Keratinocyte (primary cell): ENCODE measurements around the gene CPNE7. TPM values are rescaled to one million over a fixed set of nuclear protein-coding genes. Genes with fewer than 3 reads are reported as not detected.

Experiments
- DNase-seq: peaks from one replicate; pipeline ENCODE4 v3.0.0-alpha.2; 2011; ENCODE audit warnings: low read depth, missing footprints, low spot score
- FAIRE-seq: peaks from 2 replicates; lab custom pipeline; 2011; peaks lifted over from hg19 to GRCh38; lab: Jason Lieb, UNC
- H2AFZ ChIP-seq: 2 replicates; pipeline ENCODE4 v1.6.0; 2012; ENCODE audit warnings: low read length, control low read depth, inconsistent platforms; ENCODE audit not compliant: control insufficient read depth
- H3K27ac ChIP-seq: 2 replicates; pipeline ENCODE4 v1.5.1; 2011; ENCODE audit warnings: low read length; ENCODE audit not compliant: control insufficient read depth, insufficient read depth
- H3K27me3 ChIP-seq: 3 replicates; pipeline ENCODE4 v1.6.0; 2011; ENCODE audit warnings: low read length; ENCODE audit not compliant: control insufficient read depth, insufficient read depth; ENCODE audit errors: extremely low read depth
- H3K36me3 ChIP-seq, 2 experiments: 2 replicates in 1 of 2; 3 replicates in 1 of 2; pipeline ENCODE4 v1.5.1; 2011; ENCODE audit warnings: low read length in 2 of 2, mild to moderate bottlenecking in 1 of 2; ENCODE audit not compliant: control insufficient read depth in 2 of 2, insufficient read depth in 2 of 2; ENCODE audit errors: extremely low read depth in 1 of 2
- H3K4me1 ChIP-seq: 3 replicates; pipeline ENCODE4 v1.5.1; 2011; ENCODE audit warnings: low read length; ENCODE audit not compliant: control insufficient read depth, insufficient read depth; ENCODE audit errors: extremely low read depth
- H3K4me2 ChIP-seq: 3 replicates; pipeline ENCODE4 v1.6.0; 2011; ENCODE audit warnings: low read depth, low read length; ENCODE audit not compliant: control insufficient read depth, insufficient read depth; ENCODE audit errors: extremely low read depth
- H3K4me3 ChIP-seq, 3 experiments: fragments of 200-600 bp in 1 of 3; sonication (generic) in 1 of 3; 2 replicates in 2 of 3; 3 replicates in 1 of 3; pipeline ENCODE4 v1.5.1; 2011 to 2016; ENCODE audit warnings: low read length in 3 of 3, mild to moderate bottlenecking in 3 of 3, control low read depth in 2 of 3, inconsistent platforms in 1 of 3, low read depth in 1 of 3, mixed read lengths in 1 of 3, mixed run types in 1 of 3, moderate library complexity in 1 of 3; ENCODE audit not compliant: control insufficient read depth in 2 of 3, insufficient read depth in 2 of 3; ENCODE audit errors: extremely low read depth in 1 of 3
- H3K79me2 ChIP-seq: 2 replicates; pipeline ENCODE4 v1.6.0; 2012; ENCODE audit warnings: low read length; ENCODE audit not compliant: control insufficient read depth, insufficient read depth
- H3K9ac ChIP-seq: 3 replicates; pipeline ENCODE4 v1.6.0; 2011; ENCODE audit warnings: low read length; ENCODE audit not compliant: control insufficient read depth, insufficient read depth; ENCODE audit errors: extremely low read depth
- H3K9me1 ChIP-seq: 3 replicates; pipeline ENCODE4 v1.6.0; 2011; ENCODE audit warnings: low read length; ENCODE audit not compliant: control insufficient read depth, insufficient read depth; ENCODE audit errors: extremely low read depth
- H3K9me3 ChIP-seq: 2 replicates; pipeline ENCODE4 v1.5.1; 2012; ENCODE audit warnings: low read depth, low read length; ENCODE audit not compliant: control insufficient read depth
- H4K20me1 ChIP-seq: 3 replicates; pipeline ENCODE4 v1.6.0; 2011; ENCODE audit warnings: low read length; ENCODE audit not compliant: control insufficient read depth, insufficient read depth; ENCODE audit errors: extremely low read depth
- CTCF ChIP-seq, 3 experiments: IDR thresholded peaks in 1 of 3; conservative IDR thresholded peaks in 1 of 3; optimal IDR thresholded peaks in 1 of 3; 2 replicates in 2 of 3; 3 replicates in 1 of 3; pipeline versions ENCODE3 to v1.5.1; 2011; ENCODE audit warnings: low read length in 3 of 3, mild to moderate bottlenecking in 3 of 3, moderate library complexity in 2 of 3, control low read depth in 1 of 3, inconsistent platforms in 1 of 3; ENCODE audit not compliant: insufficient read depth in 2 of 3; ENCODE audit errors: extremely low read depth in 1 of 3
- EZH2 ChIP-seq: IDR thresholded peaks from one replicate; pipeline ENCODE4 v1.6.1; 2012; ENCODE audit warnings: inconsistent platforms, mild to moderate bottlenecking, low read length, moderate library complexity
- dilution Hi-C: fragments of 300-500 bp; cut with MboI; formaldehyde crosslinking; loops from one replicate; pipeline ENCODE4 v1.7.0; 2020; ENCODE audit warnings: low sequenced_read_pairs; ENCODE audit not compliant: extremely low pct_ligation_motif_present
- polyA plus RNA-seq, 5 experiments: library from polyadenylated mRNA; depleted of rRNA in 3 of 5; stranded (reverse) in 3 of 5; stranded (forward) in 1 of 5; unstranded in 1 of 5; fragments of >200 nt; gene quantifications; 1 replicate in 1 of 5; 2 replicates in 3 of 5; 3 replicates in 1 of 5; pipeline versions ENCODE4 v1.2.1 to v1.2.3, GENCODE V29; 2011 to 2012; ENCODE audit warnings: missing spikeins in 2 of 5, low read depth in 1 of 5, low replicate concordance in 1 of 5

The CPNE7 gene
- polyA plus RNA-seq, 1 donor (not counting 4 experiments of a cell fraction or from before 2014, with no cell fraction given) = 9.1 TPM

GRCh38 chr16:89593841-89594240, 18.3 kb downstream of the CPNE7 start:
- H3K4me1 ChIP-seq = no peaks in the 10 kb centered on the region
- no peaks in the 10 kb centered on the region for H3K27me3 ChIP-seq
- FAIRE-seq (no peak), DNase-seq (no peak)
- H2AFZ ChIP-seq = no peak overlapping the region
- no peaks in the 10 kb centered on the region for H3K9me3 ChIP-seq
- dilution Hi-C loops = no loop called here
- no peak overlapping the region for H3K4me3 ChIP-seq
- H3K79me2 ChIP-seq = no peaks in the 10 kb centered on the region
- H3K4me2 ChIP-seq = no peak overlapping the region
- TF ChIP-seq CTCF (optimal IDR thresholded peaks at IDR 0.05 in 1 of 3, IDR thresholded peaks at IDR 0.05 in 1 of 3, conservative IDR thresholded peaks at IDR 0.05 in 1 of 3; ENCODE audit: extremely low read depth in 1 of 3, insufficient read depth in 2 of 3, low read length in 3 of 3) = no peak
- no peak for TF ChIP-seq EZH2
- H4K20me1 ChIP-seq = no peaks in the 10 kb centered on the region
- H3K9ac ChIP-seq = no peak overlapping the region
- no peaks in the 10 kb centered on the region for H3K36me3 ChIP-seq
- H3K27ac ChIP-seq = no peak overlapping the region
- no peaks in the 10 kb centered on the region for H3K9me1 ChIP-seq

GRCh38 chr16:89595330-89596060, 19.9 kb downstream of the CPNE7 start:
- no peaks in the 10 kb centered on the region for H3K9me3 ChIP-seq
- no peak for FAIRE-seq
- H3K79me2 ChIP-seq = no peaks in the 10 kb centered on the region
- no peak overlapping the region for H3K4me2 ChIP-seq
- dilution Hi-C loops = no loop called here
- no peaks in the 10 kb centered on the region for H3K27me3 ChIP-seq
- no peak overlapping the region for H3K9ac ChIP-seq
- DNase-seq = no peak
- H3K27ac ChIP-seq = no peak overlapping the region
- H2AFZ ChIP-seq = no peak overlapping the region
- H3K36me3 ChIP-seq = no peaks in the 10 kb centered on the region
- no peak overlapping the region for H3K4me3 ChIP-seq
- peaks cover 14% of the 10 kb centered on the region for H3K4me1 ChIP-seq
- H4K20me1 ChIP-seq = no peaks in the 10 kb centered on the region
- no peaks in the 10 kb centered on the region for H3K9me1 ChIP-seq
- TF ChIP-seq EZH2 (no peak), CTCF (optimal IDR thresholded peaks at IDR 0.05 in 1 of 3, IDR thresholded peaks at IDR 0.05 in 1 of 3, conservative IDR thresholded peaks at IDR 0.05 in 1 of 3; ENCODE audit: extremely low read depth in 1 of 3, insufficient read depth in 2 of 3, low read length in 3 of 3) (no peak)
